WTC11 (cell line): ENCODE results near the gene STAT3. TPM values are rescaled to one million over a fixed set of nuclear protein-coding genes. Genes with fewer than 3 reads are reported as not detected.
A peak's percentile ranks its signal among the peaks of the same experiment; 100 is the strongest.
"Not testable (repeated sequence)": the region's sequence is repeated elsewhere in the genome, so short reads cannot be mapped to it uniquely, and the experiment has no call there.

Experiments
- ATAC-seq: fragments of 200-7000 bp; cut with Tn5 transposase; 2 replicates; pipeline ENCODE4 v1.10.0; 2021; ENCODE audit warnings: mild to moderate bottlenecking, moderate library complexity
- CTCF ChIA-PET: fragments of 300-600 bp; sonication (Branson Sonifier 250); formaldehyde crosslinking; loops from one replicate; lab custom pipeline; 2021; ENCODE audit warnings: antibody characterized with exemption; lab: Charles Lee
- POLR2A ChIA-PET: fragments of 350-600 bp; sonication (Branson Sonifier 250); formaldehyde crosslinking; loops from one replicate; lab custom pipeline; 2021; ENCODE audit warnings: antibody characterized with exemption; lab: Charles Lee
- DNase-seq: peaks from one replicate; pipeline ENCODE4 v3.0.0; 2021; ENCODE audit warnings: low spot score
- H3K27ac Mint-ChIP-seq: 2 replicates; pipeline ENCODE4 v1.8.0; 2021; ENCODE audit warnings: mixed read lengths
- H3K27me3 Mint-ChIP-seq: 2 replicates; pipeline ENCODE4 v1.8.0; 2021; ENCODE audit warnings: low read depth, mild to moderate bottlenecking, moderate library complexity, mixed read lengths
- H3K36me3 Mint-ChIP-seq: 2 replicates; pipeline ENCODE4 v1.8.0; 2021; ENCODE audit warnings: mixed read lengths
- H3K4me1 Mint-ChIP-seq: 2 replicates; pipeline ENCODE4 v1.8.0; 2022; ENCODE audit warnings: mixed read lengths
- H3K4me3 Mint-ChIP-seq: 2 replicates; pipeline ENCODE4 v1.8.0; 2021; ENCODE audit warnings: mild to moderate bottlenecking, moderate library complexity, mixed read lengths
- H3K9me3 Mint-ChIP-seq: 2 replicates; pipeline ENCODE4 v1.8.0; 2021; ENCODE audit warnings: mixed read lengths
- AR ChIP-seq: fragments of 250-450 bp; sonication (Bioruptor Pico); IDR thresholded peaks from 2 replicates; pipeline ENCODE4 v1.9.0; 2021; ENCODE audit warnings: mild to moderate bottlenecking
- ESRRA ChIP-seq: sonication (generic); formaldehyde crosslinking; IDR thresholded peaks from 2 replicates; pipeline ENCODE4 v1.8.1; 2022; ENCODE audit warnings: mild to moderate bottlenecking, missing genetic modification reagents, borderline replicate concordance
- GTF2I ChIP-seq: fragments of 250-450 bp; sonication (Bioruptor Pico); conservative IDR thresholded peaks from 2 replicates; pipeline ENCODE4 v1.4.0; 2021; ENCODE audit warnings: mild to moderate bottlenecking
- JAZF1 ChIP-seq: fragments of 250-450 bp; sonication (Bioruptor Pico); IDR thresholded peaks from 2 replicates; pipeline ENCODE4 v1.9.0; 2021; ENCODE audit warnings: moderate library complexity, mild to moderate bottlenecking, inconsistent platforms
- OVOL2 ChIP-seq: fragments of 250-450 bp; sonication (Bioruptor Pico); IDR thresholded peaks from 2 replicates; pipeline ENCODE4 v1.9.0; 2021; ENCODE audit warnings: mild to moderate bottlenecking, borderline replicate concordance
- SOX15 ChIP-seq: fragments of 250-450 bp; sonication (Bioruptor Pico); IDR thresholded peaks from 2 replicates; pipeline ENCODE4 v1.9.0; 2021; ENCODE audit warnings: mild to moderate bottlenecking
- TCF7 ChIP-seq: sonication (generic); formaldehyde crosslinking; IDR thresholded peaks from 2 replicates; pipeline ENCODE4 v1.8.0; 2022; ENCODE audit warnings: mild to moderate bottlenecking, low read depth, missing genetic modification reagents, moderate library complexity
- TEAD1 ChIP-seq: sonication (generic); formaldehyde crosslinking; IDR thresholded peaks from 2 replicates; pipeline ENCODE4 v1.8.0; 2022; ENCODE audit warnings: mild to moderate bottlenecking, missing genetic modification reagents
- USF2 ChIP-seq: sonication (generic); formaldehyde crosslinking; IDR thresholded peaks from 2 replicates; pipeline ENCODE4 v1.8.1; 2023; ENCODE audit warnings: mild to moderate bottlenecking, missing genetic modification reagents, moderate library complexity
- ZNF121 ChIP-seq: sonication (generic); formaldehyde crosslinking; IDR thresholded peaks from 2 replicates; pipeline ENCODE4 v1.8.0; 2023; ENCODE audit warnings: missing genetic modification reagents
- ZSCAN18 ChIP-seq: fragments of 250-450 bp; sonication (Bioruptor Pico); IDR thresholded peaks from 2 replicates; pipeline ENCODE4 v2.1.2; 2022; ENCODE audit warnings: mild to moderate bottlenecking, moderate library complexity
- total RNA-seq: library from RNA; stranded (reverse); gene quantifications from 3 replicates; pipeline ENCODE4 v1.2.3, GENCODE V29; 2021
- TF ChIP-seq, protein P1 (sequence below): fragments of 250-450 bp; sonication (Bioruptor Pico); IDR thresholded peaks from 2 replicates; pipeline ENCODE4 v1.9.0; 2021; ENCODE audit warnings: mild to moderate bottlenecking, borderline replicate concordance
- TF ChIP-seq, protein P2 (sequence below): sonication (generic); formaldehyde crosslinking; IDR thresholded peaks from 2 replicates; pipeline ENCODE4 v1.8.1; 2022; ENCODE audit warnings: low read depth, missing genetic modification reagents, borderline replicate concordance

The STAT3 gene
- total RNA-seq, 1 experiment from 2014 or later, result 98.0 TPM

GRCh38 chr17:42368797-42369561, 19.3 kb downstream of the STAT3 start:
- CTCF ChIA-PET, result interaction anchor here (0.9 to 1.5 kb wide), 2 partner anchors 10 to 37 kb away, joined by 3 to 5 read pairs; no protein-coding TSS in a partner anchor
- DNase-seq, result not testable (repeated sequence)
- H3K27ac Mint-ChIP-seq, result 0 out of 2 replicates have a peak overlapping the region, but pooled peaks have one; percentile 23
- TF ChIP-seq ZNF121 (CRISPR knock-in tag), result peak; percentile 60; the same call in 1 of the 2 replicates
- TF ChIP-seq, all 79 proteins: peak for 1; not testable (repeated sequence) for 78
- ATAC-seq, H3K4me3 Mint-ChIP-seq, POLR2A ChIA-PET, H3K27me3 Mint-ChIP-seq, H3K9me3 Mint-ChIP-seq: not testable (repeated sequence)
- H3K4me1 Mint-ChIP-seq, result peaks cover 23% of the 10 kb centered on the region
- H3K36me3 Mint-ChIP-seq, result peaks cover 24% of the 10 kb centered on the region

- CTCF ChIA-PET, result interaction anchor here (0.9 to 2.2 kb wide), 5 partner anchors 10 to 146 kb away, joined by 3 to 8 read pairs (median 5); no protein-coding TSS in a partner anchor
- H3K9me3 Mint-ChIP-seq, H3K27me3 Mint-ChIP-seq, DNase-seq, H3K4me3 Mint-ChIP-seq, ATAC-seq, POLR2A ChIA-PET, H3K27ac Mint-ChIP-seq: not testable (repeated sequence)
- H3K36me3 Mint-ChIP-seq, result peaks cover 21% of the 10 kb centered on the region
- H3K4me1 Mint-ChIP-seq, result peaks cover 27% of the 10 kb centered on the region
Observed at GRCh38 chr17:42368310-42368709, 19.9 kb downstream of the STAT3 start.

DNA sequence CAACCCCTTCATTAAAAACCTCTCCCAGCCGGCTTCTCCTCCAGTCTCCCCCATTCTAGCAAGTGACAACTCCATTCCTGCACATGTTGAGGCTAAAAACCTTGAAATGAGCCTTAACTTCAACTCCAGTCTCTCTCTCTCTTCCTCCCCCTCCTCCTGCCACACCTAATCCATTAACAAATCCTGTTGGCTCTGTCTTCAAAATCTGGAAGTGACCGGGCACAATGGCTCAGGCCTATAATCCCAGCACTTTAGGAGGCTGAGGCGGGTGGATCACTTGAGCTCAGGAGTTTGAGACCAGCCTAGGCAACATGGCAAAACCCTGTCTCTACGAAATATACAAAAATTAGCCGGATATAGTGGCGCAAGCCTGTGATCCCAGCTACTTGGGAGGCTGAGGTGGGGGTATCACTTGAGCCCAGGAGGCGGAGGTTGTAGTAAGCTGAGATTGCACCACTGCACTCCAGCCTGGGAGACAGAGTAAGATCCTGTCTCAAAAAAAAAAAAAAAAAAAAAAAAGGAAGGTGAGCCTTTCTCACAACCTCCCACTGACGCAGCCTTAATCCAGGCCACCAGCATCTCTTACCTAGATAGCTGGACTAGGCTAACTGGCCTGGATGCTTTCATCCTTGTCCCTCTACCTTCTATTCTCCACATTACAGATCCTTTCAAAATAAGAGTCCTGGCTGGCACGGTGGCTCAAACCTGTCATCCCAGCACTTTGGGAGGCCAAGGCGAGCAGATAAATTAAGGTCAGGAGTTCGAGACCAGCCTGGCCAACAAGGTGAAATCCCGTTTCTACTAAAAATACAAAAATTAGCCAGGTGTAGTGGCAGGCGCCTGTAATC, 21.8 kb downstream of the STAT3 start:
- Mint-ChIP-seq H3K4me1 (peaks cover 46% of the 10 kb centered on the region), H3K27ac (peak overlapping the region; percentile 57; the same call in 1 of the 2 replicates)
- DNase-seq, H3K36me3 Mint-ChIP-seq, H3K4me3 Mint-ChIP-seq, H3K9me3 Mint-ChIP-seq, H3K27me3 Mint-ChIP-seq: not testable (repeated sequence)
- ChIA-PET POLR2A (interaction anchor here (0.6 to 0.7 kb wide), 3 partner anchors 22 to 57 kb away, joined by 3 to 4 read pairs (median 4); partner anchors contain the start of genes CAVIN1 and STAT3), CTCF (interaction anchor here (0.6 to 2.2 kb wide), 11 partner anchors 15 to 389 kb away, joined by 3 to 11 read pairs (median 5); partner anchors contain the start of genes MLX and STAT3)
- peak; percentile 44 for ATAC-seq

GRCh38 chr17:42365136-42365535, 23.1 kb downstream of the STAT3 start:
- CTCF ChIA-PET, result interaction anchor here (0.6 kb wide), 1 partner anchor 213 kb away, joined by 3 read pairs; no protein-coding TSS in a partner anchor
- POLR2A ChIA-PET, result no interaction called here
- Mint-ChIP-seq H3K27me3 (no peaks in the 10 kb centered on the region), H3K4me1 (peaks cover 55% of the 10 kb centered on the region), H3K27ac (no peak overlapping the region; the same call in 1 of the 2 replicates), H3K4me3 (no peak overlapping the region), H3K9me3 (no peaks in the 10 kb centered on the region), H3K36me3 (peaks cover 3% of the 10 kb centered on the region; the same call in 1 of the 2 replicates)
- ATAC-seq (no peak), DNase-seq (no peak)
- TF ChIP-seq TEAD1 (CRISPR knock-in tag), result no peak
- no peak for TF ChIP-seq OVOL2
- no peak for TF ChIP-seq TCF7
- no peak for TF ChIP-seq GTF2I
- TF ChIP-seq AR (CRISPR knock-in tag), result no peak
- TF ChIP-seq, protein P1, sequence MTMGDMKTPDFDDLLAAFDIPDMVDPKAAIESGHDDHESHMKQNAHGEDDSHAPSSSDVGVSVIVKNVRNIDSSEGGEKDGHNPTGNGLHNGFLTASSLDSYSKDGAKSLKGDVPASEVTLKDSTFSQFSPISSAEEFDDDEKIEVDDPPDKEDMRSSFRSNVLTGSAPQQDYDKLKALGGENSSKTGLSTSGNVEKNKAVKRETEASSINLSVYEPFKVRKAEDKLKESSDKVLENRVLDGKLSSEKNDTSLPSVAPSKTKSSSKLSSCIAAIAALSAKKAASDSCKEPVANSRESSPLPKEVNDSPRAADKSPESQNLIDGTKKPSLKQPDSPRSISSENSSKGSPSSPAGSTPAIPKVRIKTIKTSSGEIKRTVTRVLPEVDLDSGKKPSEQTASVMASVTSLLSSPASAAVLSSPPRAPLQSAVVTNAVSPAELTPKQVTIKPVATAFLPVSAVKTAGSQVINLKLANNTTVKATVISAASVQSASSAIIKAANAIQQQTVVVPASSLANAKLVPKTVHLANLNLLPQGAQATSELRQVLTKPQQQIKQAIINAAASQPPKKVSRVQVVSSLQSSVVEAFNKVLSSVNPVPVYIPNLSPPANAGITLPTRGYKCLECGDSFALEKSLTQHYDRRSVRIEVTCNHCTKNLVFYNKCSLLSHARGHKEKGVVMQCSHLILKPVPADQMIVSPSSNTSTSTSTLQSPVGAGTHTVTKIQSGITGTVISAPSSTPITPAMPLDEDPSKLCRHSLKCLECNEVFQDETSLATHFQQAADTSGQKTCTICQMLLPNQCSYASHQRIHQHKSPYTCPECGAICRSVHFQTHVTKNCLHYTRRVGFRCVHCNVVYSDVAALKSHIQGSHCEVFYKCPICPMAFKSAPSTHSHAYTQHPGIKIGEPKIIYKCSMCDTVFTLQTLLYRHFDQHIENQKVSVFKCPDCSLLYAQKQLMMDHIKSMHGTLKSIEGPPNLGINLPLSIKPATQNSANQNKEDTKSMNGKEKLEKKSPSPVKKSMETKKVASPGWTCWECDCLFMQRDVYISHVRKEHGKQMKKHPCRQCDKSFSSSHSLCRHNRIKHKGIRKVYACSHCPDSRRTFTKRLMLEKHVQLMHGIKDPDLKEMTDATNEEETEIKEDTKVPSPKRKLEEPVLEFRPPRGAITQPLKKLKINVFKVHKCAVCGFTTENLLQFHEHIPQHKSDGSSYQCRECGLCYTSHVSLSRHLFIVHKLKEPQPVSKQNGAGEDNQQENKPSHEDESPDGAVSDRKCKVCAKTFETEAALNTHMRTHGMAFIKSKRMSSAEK (CRISPR knock-in tag), result no peak
- TF ChIP-seq USF2, result no peak
- TF ChIP-seq, protein P2, sequence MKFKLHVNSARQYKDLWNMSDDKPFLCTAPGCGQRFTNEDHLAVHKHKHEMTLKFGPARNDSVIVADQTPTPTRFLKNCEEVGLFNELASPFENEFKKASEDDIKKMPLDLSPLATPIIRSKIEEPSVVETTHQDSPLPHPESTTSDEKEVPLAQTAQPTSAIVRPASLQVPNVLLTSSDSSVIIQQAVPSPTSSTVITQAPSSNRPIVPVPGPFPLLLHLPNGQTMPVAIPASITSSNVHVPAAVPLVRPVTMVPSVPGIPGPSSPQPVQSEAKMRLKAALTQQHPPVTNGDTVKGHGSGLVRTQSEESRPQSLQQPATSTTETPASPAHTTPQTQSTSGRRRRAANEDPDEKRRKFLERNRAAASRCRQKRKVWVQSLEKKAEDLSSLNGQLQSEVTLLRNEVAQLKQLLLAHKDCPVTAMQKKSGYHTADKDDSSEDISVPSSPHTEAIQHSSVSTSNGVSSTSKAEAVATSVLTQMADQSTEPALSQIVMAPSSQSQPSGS (CRISPR knock-in tag), result no peak
- no peak for TF ChIP-seq SOX15 (CRISPR knock-in tag)
- no peak for TF ChIP-seq ESRRA (CRISPR knock-in tag)
- TF ChIP-seq JAZF1 (CRISPR knock-in tag), result no peak
- no peak for TF ChIP-seq ZSCAN18
